Vagina (tissue), 2 donors: ENCODE data around the gene ST8SIA1.

Experiments used
- POLR2A ChIP-seq, 2 donors: fragments of 450-650 bp; IDR thresholded peaks; one replicate each; pipeline ENCODE4 v1.6.1; 2017; ENCODE audit warnings: antibody characterized with exemption in 2 of 2, mild to moderate bottlenecking in 2 of 2, moderate library complexity in 2 of 2
- TF ChIP-seq, protein P1 (sequence below), 3 experiments: fragments of 450-650 bp in 2 of 3; fragments of 200-600 bp in 1 of 3; sonication (generic) in 1 of 3; IDR thresholded peaks; one replicate each; pipeline ENCODE4 v1.5.1; 2017 to 2019; ENCODE audit warnings: antibody characterized with exemption in 3 of 3, mild to moderate bottlenecking in 2 of 3, moderate library complexity in 2 of 3

DNA sequence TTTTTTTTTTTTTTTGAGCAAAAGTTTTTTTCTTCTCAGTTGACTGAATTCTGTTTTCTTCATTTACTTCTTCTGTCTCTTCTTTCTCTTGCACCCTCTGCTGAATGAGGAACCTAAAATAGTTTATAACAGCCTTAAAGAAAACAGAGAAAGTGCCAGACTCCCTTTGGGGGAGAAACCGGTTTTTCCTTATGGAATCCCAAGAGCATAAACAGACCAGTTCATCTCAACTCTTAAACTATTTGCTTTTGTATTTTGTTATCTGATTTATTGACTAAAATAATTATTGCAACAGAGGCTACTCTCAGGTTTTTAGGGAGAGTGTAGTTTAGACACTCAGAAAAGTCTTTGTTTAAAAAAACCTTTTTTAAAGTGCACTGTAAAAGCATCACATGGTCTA is 30.2 kb downstream of the ST8SIA1 start:
- TF ChIP-seq, protein P1, sequence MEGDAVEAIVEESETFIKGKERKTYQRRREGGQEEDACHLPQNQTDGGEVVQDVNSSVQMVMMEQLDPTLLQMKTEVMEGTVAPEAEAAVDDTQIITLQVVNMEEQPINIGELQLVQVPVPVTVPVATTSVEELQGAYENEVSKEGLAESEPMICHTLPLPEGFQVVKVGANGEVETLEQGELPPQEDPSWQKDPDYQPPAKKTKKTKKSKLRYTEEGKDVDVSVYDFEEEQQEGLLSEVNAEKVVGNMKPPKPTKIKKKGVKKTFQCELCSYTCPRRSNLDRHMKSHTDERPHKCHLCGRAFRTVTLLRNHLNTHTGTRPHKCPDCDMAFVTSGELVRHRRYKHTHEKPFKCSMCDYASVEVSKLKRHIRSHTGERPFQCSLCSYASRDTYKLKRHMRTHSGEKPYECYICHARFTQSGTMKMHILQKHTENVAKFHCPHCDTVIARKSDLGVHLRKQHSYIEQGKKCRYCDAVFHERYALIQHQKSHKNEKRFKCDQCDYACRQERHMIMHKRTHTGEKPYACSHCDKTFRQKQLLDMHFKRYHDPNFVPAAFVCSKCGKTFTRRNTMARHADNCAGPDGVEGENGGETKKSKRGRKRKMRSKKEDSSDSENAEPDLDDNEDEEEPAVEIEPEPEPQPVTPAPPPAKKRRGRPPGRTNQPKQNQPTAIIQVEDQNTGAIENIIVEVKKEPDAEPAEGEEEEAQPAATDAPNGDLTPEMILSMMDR (IDR thresholded peaks at IDR 0.05): no peak
- TF ChIP-seq POLR2A (IDR thresholded peaks at IDR 0.05): no peak
